DND-41 (cell line): ENCODE results near the gene GBX1.

ENCODE experiments used
- CTCF ChIP-seq: IDR thresholded peaks from 2 replicates; pipeline ENCODE4 v1.5.1; 2012; ENCODE audit warnings: borderline replicate concordance, low read length, moderate library complexity, mild to moderate bottlenecking; ENCODE audit not compliant: poor library complexity, severe bottlenecking; ENCODE audit errors: extremely low read depth
- EZH2 ChIP-seq: IDR thresholded peaks from 3 replicates; pipeline ENCODE4 v1.6.1; 2012; ENCODE audit warnings: borderline replicate concordance, low read depth, mild to moderate bottlenecking, moderate library complexity, low read length, inconsistent platforms; ENCODE audit not compliant: severe bottlenecking

DNA sequence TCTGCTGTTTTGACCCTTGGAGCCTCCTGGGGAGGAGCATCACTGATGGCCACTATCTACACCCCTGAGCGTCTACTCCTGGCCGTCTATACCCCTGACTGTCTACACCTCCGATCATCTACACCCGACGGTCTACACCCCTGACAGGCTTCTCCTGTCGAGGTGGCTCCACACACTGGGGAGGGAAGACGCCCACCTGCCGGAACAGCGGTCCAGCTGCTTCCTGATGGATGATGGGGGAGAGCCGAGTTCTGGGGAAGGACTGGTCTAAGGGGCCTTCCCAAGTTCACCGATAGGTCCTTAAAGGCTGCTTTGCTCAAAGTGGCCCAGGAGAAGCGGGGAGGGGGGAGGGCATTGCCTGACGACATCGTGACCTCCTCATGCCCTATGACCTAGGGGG, 39.4 kb downstream of the GBX1 start:
- TF ChIP-seq CTCF (no peak), EZH2 (no peak)
